ENCODE data around the gene CAVIN3.

CAVIN3 gene

DNA sequence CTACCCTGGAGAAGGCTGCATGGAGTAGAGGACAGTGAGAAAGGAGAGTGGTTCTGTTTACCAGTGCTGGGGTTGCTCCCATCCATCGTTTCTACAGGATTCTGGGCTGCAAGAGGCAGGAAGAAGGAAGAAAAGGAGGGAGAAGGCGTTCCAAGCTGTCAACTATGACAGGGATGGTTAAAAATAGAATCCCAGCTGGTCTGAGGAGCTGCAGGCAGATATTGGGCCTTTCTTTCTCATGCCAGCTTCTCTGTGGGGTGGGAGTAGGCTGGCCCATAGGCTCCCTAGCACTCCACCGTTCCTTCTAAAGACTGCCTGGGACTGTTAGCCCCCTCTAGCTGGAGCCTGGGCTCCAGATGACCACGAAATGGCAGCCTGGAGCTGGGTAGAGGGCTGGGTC is 47.1 kb downstream of the CAVIN3 start:
- TF ChIP-seq YY1 (IDR thresholded peaks at IDR 0.05; ENCODE audit: low read depth), result no peak
- TF ChIP-seq, protein P1, sequence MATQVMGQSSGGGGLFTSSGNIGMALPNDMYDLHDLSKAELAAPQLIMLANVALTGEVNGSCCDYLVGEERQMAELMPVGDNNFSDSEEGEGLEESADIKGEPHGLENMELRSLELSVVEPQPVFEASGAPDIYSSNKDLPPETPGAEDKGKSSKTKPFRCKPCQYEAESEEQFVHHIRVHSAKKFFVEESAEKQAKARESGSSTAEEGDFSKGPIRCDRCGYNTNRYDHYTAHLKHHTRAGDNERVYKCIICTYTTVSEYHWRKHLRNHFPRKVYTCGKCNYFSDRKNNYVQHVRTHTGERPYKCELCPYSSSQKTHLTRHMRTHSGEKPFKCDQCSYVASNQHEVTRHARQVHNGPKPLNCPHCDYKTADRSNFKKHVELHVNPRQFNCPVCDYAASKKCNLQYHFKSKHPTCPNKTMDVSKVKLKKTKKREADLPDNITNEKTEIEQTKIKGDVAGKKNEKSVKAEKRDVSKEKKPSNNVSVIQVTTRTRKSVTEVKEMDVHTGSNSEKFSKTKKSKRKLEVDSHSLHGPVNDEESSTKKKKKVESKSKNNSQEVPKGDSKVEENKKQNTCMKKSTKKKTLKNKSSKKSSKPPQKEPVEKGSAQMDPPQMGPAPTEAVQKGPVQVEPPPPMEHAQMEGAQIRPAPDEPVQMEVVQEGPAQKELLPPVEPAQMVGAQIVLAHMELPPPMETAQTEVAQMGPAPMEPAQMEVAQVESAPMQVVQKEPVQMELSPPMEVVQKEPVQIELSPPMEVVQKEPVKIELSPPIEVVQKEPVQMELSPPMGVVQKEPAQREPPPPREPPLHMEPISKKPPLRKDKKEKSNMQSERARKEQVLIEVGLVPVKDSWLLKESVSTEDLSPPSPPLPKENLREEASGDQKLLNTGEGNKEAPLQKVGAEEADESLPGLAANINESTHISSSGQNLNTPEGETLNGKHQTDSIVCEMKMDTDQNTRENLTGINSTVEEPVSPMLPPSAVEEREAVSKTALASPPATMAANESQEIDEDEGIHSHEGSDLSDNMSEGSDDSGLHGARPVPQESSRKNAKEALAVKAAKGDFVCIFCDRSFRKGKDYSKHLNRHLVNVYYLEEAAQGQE (IDR thresholded peaks at IDR 0.05; ENCODE audit: low read depth), result no peak
- TF ChIP-seq TCF12 (IDR thresholded peaks at IDR 0.05; ENCODE audit: low read depth), result no peak
- TF ChIP-seq FOXM1 (IDR thresholded peaks at IDR 0.05; ENCODE audit: borderline replicate concordance, low read depth), result no peak
- no peak for TF ChIP-seq EP300 (IDR thresholded peaks at IDR 0.05; ENCODE audit: borderline replicate concordance)
- TF ChIP-seq, protein P2, sequence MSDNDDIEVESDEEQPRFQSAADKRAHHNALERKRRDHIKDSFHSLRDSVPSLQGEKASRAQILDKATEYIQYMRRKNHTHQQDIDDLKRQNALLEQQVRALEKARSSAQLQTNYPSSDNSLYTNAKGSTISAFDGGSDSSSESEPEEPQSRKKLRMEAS (IDR thresholded peaks at IDR 0.05), result no peak
- TF ChIP-seq, protein P3, sequence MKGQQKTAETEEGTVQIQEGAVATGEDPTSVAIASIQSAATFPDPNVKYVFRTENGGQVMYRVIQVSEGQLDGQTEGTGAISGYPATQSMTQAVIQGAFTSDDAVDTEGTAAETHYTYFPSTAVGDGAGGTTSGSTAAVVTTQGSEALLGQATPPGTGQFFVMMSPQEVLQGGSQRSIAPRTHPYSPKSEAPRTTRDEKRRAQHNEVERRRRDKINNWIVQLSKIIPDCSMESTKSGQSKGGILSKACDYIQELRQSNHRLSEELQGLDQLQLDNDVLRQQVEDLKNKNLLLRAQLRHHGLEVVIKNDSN (IDR thresholded peaks at IDR 0.05), result no peak

DNA sequence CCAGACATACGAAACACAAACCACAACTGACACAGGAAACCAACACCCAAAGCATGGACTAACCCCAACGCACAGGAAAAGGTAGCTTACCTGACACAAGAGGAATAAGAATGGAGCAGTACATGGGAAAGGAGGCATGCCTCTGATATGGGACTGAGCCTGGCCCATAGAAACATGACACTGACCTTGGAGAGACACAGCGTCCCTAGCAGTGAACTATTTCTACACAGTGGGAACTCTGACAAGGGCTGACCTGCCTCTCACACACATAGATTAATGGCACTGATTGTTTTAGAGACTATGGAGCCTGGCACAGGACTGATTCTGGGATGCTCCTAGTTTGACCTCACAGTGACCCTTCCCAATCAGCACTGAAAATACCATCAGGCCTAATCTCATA is 48.7 kb downstream of the CAVIN3 start:
- no peak for TF ChIP-seq NFIC (IDR thresholded peaks at IDR 0.05)
- TF ChIP-seq TEAD4 (IDR thresholded peaks at IDR 0.05), result no peak
- no peak for TF ChIP-seq TAF1 (IDR thresholded peaks at IDR 0.05; ENCODE audit: low read depth)
- TF ChIP-seq RAD21 (IDR thresholded peaks at IDR 0.05; ENCODE audit: low read depth), result no peak
- TF ChIP-seq CEBPB (IDR thresholded peaks at IDR 0.05), result no peak
- TF ChIP-seq, protein P2 (IDR thresholded peaks at IDR 0.05), result no peak
- TF ChIP-seq YY1 (IDR thresholded peaks at IDR 0.05; ENCODE audit: low read depth), result no peak
- TF ChIP-seq EP300 (IDR thresholded peaks at IDR 0.05; ENCODE audit: borderline replicate concordance), result no peak
- TF ChIP-seq ZBTB7A (IDR thresholded peaks at IDR 0.05; ENCODE audit: low read depth), result no peak
- TF ChIP-seq, protein P3 (IDR thresholded peaks at IDR 0.05), result no peak
- no peak for TF ChIP-seq TCF12 (IDR thresholded peaks at IDR 0.05; ENCODE audit: low read depth)
- no peak for TF ChIP-seq CREB1 (IDR thresholded peaks at IDR 0.05; ENCODE audit: low read depth)
- TF ChIP-seq EGR1 (IDR thresholded peaks at IDR 0.05), result no peak
- TF ChIP-seq FOXM1 (IDR thresholded peaks at IDR 0.05; ENCODE audit: borderline replicate concordance, low read depth), result no peak
- TF ChIP-seq, protein P1 (IDR thresholded peaks at IDR 0.05; ENCODE audit: low read depth), result no peak

DNA sequence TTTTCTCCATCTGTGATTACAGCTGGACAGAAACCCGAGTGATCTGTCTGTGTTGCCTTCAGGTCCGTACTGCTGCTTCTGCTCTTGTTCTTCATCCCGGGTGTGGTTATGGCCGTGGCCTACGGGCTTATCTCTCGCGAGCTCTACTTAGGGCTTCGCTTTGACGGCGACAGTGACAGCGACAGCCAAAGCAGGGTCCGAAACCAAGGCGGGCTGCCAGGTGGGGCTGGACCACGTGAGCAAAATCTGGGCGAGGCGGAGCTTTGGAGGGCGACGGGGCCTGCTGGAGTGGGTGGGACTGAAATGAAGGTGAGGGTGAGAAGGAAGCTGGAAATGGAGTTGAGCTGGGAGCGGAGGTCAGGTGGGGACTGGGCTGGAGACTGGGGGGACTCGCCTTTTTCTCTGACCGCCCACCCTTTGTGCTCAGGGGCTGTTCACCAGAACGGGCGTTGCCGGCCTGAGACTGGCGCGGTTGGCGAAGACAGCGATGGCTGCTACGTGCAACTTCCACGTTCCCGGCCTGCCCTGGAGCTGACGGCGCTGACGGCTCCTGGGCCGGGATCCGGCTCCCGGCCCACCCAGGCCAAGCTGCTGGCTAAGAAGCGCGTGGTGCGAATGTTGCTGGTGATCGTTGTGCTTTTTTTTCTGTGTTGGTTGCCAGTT is 49.6 kb downstream of the CAVIN3 start:
- no peak for TF ChIP-seq CREB1 (IDR thresholded peaks at IDR 0.05; ENCODE audit: low read depth)
- TF ChIP-seq FOXM1 (IDR thresholded peaks at IDR 0.05; ENCODE audit: borderline replicate concordance, low read depth), result no peak
- no peak for TF ChIP-seq TCF12 (IDR thresholded peaks at IDR 0.05; ENCODE audit: low read depth)

DNA sequence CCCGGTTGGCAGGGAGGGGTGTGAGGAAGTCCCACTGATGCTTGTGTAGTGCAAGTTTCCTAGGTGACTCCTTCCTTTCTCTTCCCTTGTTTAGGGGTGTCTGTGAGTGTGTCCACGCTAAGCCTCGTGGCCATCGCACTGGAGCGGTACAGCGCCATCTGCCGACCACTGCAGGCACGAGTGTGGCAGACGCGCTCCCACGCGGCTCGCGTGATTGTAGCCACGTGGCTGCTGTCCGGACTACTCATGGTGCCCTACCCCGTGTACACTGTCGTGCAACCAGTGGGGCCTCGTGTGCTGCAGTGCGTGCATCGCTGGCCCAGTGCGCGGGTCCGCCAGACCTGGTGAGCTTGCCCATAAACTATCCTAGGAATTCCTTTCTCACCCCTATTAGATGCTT is 50.3 kb downstream of the CAVIN3 start:
- TF ChIP-seq FOXM1 (IDR thresholded peaks at IDR 0.05; ENCODE audit: borderline replicate concordance, low read depth) (no peak), TEAD4 (IDR thresholded peaks at IDR 0.05) (no peak)

Data from Ishikawa (cell line).